K562 (cell line): ENCODE measurements around the gene PGAP2. TPM values are rescaled to one million over a fixed set of nuclear protein-coding genes. Genes with fewer than 3 reads are reported as not detected.

Source experiments
- ARID1B ChIP-seq: fragments of 450-650 bp; IDR thresholded peaks from 2 replicates; pipeline ENCODE4 v1.6.1; 2016; ENCODE audit warnings: antibody characterized with exemption, mild to moderate bottlenecking, inconsistent platforms
- CHD2 ChIP-seq: IDR thresholded peaks from 2 replicates; pipeline ENCODE4 v1.6.1; 2011; ENCODE audit warnings: low read depth, low read length
- CREM ChIP-seq: IDR thresholded peaks from 2 replicates; pipeline ENCODE4 v1.6.1; 2014; ENCODE audit warnings: antibody characterized with exemption, low read depth
- KLF13 ChIP-seq: fragments of 450-650 bp; IDR thresholded peaks from 2 replicates; pipeline ENCODE4 v1.6.1; 2016; ENCODE audit warnings: missing genetic modification characterization, low read depth, mild to moderate bottlenecking, missing compliant biosample characterization, moderate library complexity, borderline replicate concordance
- NBN ChIP-seq: fragments of 450-650 bp; IDR thresholded peaks from 2 replicates; pipeline ENCODE4 v1.6.1; 2016; ENCODE audit warnings: low read depth, mild to moderate bottlenecking
- NR3C1 ChIP-seq: sonication (generic); formaldehyde crosslinking; IDR thresholded peaks from 2 replicates; pipeline ENCODE4 v1.8.1; 2022; ENCODE audit warnings: missing genetic modification reagents
- RBFOX2 ChIP-seq: fragments of 200-400 bp; formaldehyde crosslinking; IDR thresholded peaks from 2 replicates; pipeline ENCODE4 v1.6.1; 2017; ENCODE audit warnings: low read depth, mild to moderate bottlenecking, low read length, moderate library complexity
- RBM14 ChIP-seq: fragments of 200-400 bp; formaldehyde crosslinking; IDR thresholded peaks from 2 replicates; pipeline ENCODE4 v1.6.1; 2018; ENCODE audit warnings: low read depth, mild to moderate bottlenecking, low read length, moderate library complexity, borderline replicate concordance; ENCODE audit not compliant: insufficient read depth
- TRIM25 ChIP-seq: fragments of 450-650 bp; IDR thresholded peaks from 2 replicates; pipeline ENCODE4 v1.7.0; 2016; ENCODE audit warnings: borderline replicate concordance
- UBTF ChIP-seq, 2 experiments: IDR thresholded peaks; 2 replicates each; pipeline ENCODE4 v1.6.1; 2012; ENCODE audit warnings: improper control_type of control experiment in 2 of 2, low read depth in 2 of 2, low read length in 2 of 2, borderline replicate concordance in 1 of 2
- ZNF12 ChIP-seq: sonication (generic); formaldehyde crosslinking; IDR thresholded peaks from 2 replicates; pipeline ENCODE4 v1.4.0; 2020; ENCODE audit warnings: mild to moderate bottlenecking, missing genetic modification reagents
- polyA plus RNA-seq, 8 experiments: library from polyadenylated mRNA; depleted of rRNA in 4 of 8; stranded (reverse) in 5 of 8; unstranded in 3 of 8; fragments of >200 nt; fragmentation: Nextera tagmentation in 2 of 8; fragmentation: Illumina TruSeq in 1 of 8; extraction: Ambion mirVana in 2 of 8; extraction: Trizol in 1 of 8; gene quantifications; 2 replicates each; pipeline versions ENCODE4 v1.2.1 to v1.2.3, GENCODE V29; 2011 to 2014; ENCODE audit warnings: inconsistent platforms in 1 of 8, missing spikeins in 1 of 8
- total RNA-seq, 7 experiments: library from RNA; depleted of rRNA in 6 of 7; stranded (reverse); fragments of >200 nt in 6 of 7; fragmentation: Illumina TruSeq in 2 of 7; extraction: Trizol in 2 of 7; gene quantifications; 2 replicates each; pipeline versions ENCODE4 v1.2.1 to v1.2.3, GENCODE V29; 2011 to 2021; ENCODE audit warnings: low replicate concordance in 1 of 7
- TF ChIP-seq, protein P1 (sequence below), 2 experiments: fragments of 450-650 bp in 1 of 2; IDR thresholded peaks; 2 replicates each; pipeline ENCODE4 v1.6.1; 2011 to 2017; ENCODE audit warnings: low read depth in 2 of 2, antibody characterized with exemption in 1 of 2, borderline replicate concordance in 1 of 2, low read length in 1 of 2, mild to moderate bottlenecking in 1 of 2, mixed read lengths in 1 of 2; ENCODE audit not compliant: control insufficient read depth in 1 of 2
- TF ChIP-seq, protein P2 (sequence below): sonication (generic); formaldehyde crosslinking; IDR thresholded peaks from 2 replicates; pipeline ENCODE4 v1.8.0; 2022; ENCODE audit warnings: mild to moderate bottlenecking, missing genetic modification reagents

The PGAP2 gene
- total and polyA plus RNA-seq, 9 of the 15 experiments (the other 6 are each of a cell fraction or from before 2014, with no cell fraction given), result 17.9 to 47.2 (median 33.7) TPM

DNA sequence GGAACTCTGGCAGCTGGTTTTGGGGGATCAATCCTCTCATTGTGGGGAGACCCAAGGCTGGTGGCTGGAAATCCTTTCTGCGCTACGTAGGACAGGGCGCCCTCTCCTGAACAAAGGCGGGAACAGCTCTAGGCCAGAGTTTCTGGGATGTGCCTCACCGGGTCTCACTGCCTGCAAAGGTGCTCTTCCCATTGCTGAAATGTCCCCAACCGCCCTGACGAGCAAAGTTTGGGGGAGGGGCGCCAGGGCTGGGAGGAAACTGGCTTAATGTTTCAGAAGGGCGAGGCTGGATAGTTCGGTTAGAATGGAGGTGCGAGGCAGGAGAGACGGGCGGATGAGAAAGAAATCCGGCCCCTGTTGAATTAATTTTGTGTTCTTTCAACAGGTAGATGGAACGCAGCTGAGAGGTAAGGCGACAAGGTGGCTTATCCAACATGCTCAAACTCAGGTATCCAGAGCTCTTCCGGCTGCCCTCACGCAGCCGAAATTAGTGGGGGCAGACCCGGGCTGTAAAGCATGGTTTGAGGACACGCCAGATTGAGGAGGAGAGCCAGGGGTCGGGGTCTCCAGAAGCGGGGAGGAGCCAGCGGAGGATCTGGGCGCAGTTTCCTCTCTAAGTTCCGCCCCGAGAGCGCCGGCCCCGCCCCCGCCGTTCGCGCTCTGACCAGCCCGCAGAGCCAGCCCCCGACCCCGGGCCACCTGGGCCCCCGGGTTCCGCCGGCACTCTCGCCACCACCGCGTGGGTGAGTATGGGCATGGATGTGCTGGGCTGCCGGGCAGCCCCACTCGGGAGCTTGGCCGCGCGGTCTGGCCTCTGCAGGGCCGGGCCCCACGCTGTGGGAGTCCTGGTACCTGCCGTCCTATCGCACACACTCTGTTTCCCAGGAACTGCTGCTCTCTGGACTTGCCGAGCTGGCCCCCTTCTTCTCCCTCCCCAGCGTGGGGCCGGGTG is at the start of gene PGAP2 (continued):
- TF ChIP-seq, protein P1, sequence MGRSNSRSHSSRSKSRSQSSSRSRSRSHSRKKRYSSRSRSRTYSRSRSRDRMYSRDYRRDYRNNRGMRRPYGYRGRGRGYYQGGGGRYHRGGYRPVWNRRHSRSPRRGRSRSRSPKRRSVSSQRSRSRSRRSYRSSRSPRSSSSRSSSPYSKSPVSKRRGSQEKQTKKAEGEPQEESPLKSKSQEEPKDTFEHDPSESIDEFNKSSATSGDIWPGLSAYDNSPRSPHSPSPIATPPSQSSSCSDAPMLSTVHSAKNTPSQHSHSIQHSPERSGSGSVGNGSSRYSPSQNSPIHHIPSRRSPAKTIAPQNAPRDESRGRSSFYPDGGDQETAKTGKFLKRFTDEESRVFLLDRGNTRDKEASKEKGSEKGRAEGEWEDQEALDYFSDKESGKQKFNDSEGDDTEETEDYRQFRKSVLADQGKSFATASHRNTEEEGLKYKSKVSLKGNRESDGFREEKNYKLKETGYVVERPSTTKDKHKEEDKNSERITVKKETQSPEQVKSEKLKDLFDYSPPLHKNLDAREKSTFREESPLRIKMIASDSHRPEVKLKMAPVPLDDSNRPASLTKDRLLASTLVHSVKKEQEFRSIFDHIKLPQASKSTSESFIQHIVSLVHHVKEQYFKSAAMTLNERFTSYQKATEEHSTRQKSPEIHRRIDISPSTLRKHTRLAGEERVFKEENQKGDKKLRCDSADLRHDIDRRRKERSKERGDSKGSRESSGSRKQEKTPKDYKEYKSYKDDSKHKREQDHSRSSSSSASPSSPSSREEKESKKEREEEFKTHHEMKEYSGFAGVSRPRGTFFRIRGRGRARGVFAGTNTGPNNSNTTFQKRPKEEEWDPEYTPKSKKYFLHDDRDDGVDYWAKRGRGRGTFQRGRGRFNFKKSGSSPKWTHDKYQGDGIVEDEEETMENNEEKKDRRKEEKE (IDR thresholded peaks at IDR 0.05; ENCODE audit: borderline replicate concordance in 1 of 2, control insufficient read depth in 1 of 2, low read depth in 2 of 2, low read length in 1 of 2), result no peak
- TF ChIP-seq CHD2 (no peak), RBFOX2 (peak; percentile 60), ZNF12 (CRISPR knock-in tag) (no peak), KLF13 (tag) (no peak), ARID1B (peak; percentile 25; the same call in 1 of the 2 replicates), RBM14 (no peak), NBN (0 out of 2 replicates have a peak, but pooled peaks have one; percentile 41), TRIM25 (no peak), UBTF (IDR thresholded peaks at IDR 0.05; ENCODE audit: borderline replicate concordance in 1 of 2, low read depth in 2 of 2, low read length in 2 of 2) (0 out of 4 replicates have a peak, but pooled peaks of 1 of the 2 experiments have one; percentile 24), NR3C1 (CRISPR knock-in tag) (no peak), CREM (peak; percentile 79)
- TF ChIP-seq, protein P2, sequence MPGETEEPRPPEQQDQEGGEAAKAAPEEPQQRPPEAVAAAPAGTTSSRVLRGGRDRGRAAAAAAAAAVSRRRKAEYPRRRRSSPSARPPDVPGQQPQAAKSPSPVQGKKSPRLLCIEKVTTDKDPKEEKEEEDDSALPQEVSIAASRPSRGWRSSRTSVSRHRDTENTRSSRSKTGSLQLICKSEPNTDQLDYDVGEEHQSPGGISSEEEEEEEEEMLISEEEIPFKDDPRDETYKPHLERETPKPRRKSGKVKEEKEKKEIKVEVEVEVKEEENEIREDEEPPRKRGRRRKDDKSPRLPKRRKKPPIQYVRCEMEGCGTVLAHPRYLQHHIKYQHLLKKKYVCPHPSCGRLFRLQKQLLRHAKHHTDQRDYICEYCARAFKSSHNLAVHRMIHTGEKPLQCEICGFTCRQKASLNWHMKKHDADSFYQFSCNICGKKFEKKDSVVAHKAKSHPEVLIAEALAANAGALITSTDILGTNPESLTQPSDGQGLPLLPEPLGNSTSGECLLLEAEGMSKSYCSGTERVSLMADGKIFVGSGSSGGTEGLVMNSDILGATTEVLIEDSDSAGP (CRISPR knock-in tag), result no peak
